ENCODE measurements around the gene MAN1A1. TPM values are rescaled to one million over a fixed set of nuclear protein-coding genes. Genes with fewer than 3 reads are reported as not detected.

MAN1A1 gene
- polyA plus RNA-seq, 2 of the 4 experiments (the other 2 are of a cell fraction), result 0.05 TPM; not detected in 1

GRCh38 chr6:119197271-119197670 is 152.3 kb downstream of the MAN1A1 start:
- FAIRE-seq (no peak), ATAC-seq (no peak), DNase-seq (ENCODE audit: low read depth in 1 of 2, low spot score in 1 of 2) (no peak)
- ChIA-PET POLR2A (no interaction called here), CTCF (interaction anchor here (0.6 kb wide), 1 partner anchor 15 kb away, joined by 4 read pairs; no protein-coding TSS in a partner anchor)
- Histone ChIP-seq H3K9me3 (no peaks in the 10 kb centered on the region), H3K4me1 (no peaks in the 10 kb centered on the region), H3K4me2 (no peak overlapping the region), H3K27ac (no peak overlapping the region), H3K4me3 (no peak overlapping the region)
- TF ChIP-seq RAD21 (conservative IDR thresholded peaks at IDR 0.05 in 1 of 2, IDR thresholded peaks at IDR 0.05 in 1 of 2), result no peak
- TF ChIP-seq REST (IDR thresholded peaks at IDR 0.05), result no peak
- no peak for TF ChIP-seq RCOR1 (IDR thresholded peaks at IDR 0.05; ENCODE audit: low read depth, low read length)
- no peak for TF ChIP-seq BCL3 (IDR thresholded peaks at IDR 0.05)
- no peak for TF ChIP-seq CBX2 (IDR thresholded peaks at IDR 0.05; ENCODE audit: borderline replicate concordance, low read depth)
- TF ChIP-seq EHMT2 (IDR thresholded peaks at IDR 0.05; ENCODE audit: low read depth), result no peak
- 72% methylated on average over 5 of the region's 5 CpGs for WGBS (ENCODE audit: missing lambda C conversion rate)

- Histone ChIP-seq H3K4me2 (no peak overlapping the region), H3K27ac (no peak overlapping the region), H3K9me3 (no peaks in the 10 kb centered on the region), H3K4me3 (no peak overlapping the region), H3K4me1 (no peaks in the 10 kb centered on the region)
- no peak for ATAC-seq
- DNase-seq (ENCODE audit: low read depth in 1 of 2, low spot score in 1 of 2), result no peak
- WGBS (ENCODE audit: missing lambda C conversion rate), result 51% methylated on average over 4 of the region's 4 CpGs
- ChIA-PET CTCF (no interaction called here), POLR2A (no interaction called here)
- TF ChIP-seq BCL3 (IDR thresholded peaks at IDR 0.05) (no peak), REST (IDR thresholded peaks at IDR 0.05) (no peak), RARB (CRISPR knock-in tag; IDR thresholded peaks at IDR 0.05) (no peak), POLR2AphosphoS2 (conservative IDR thresholded peaks at IDR 0.05; ENCODE audit: low read length) (no peak), CBX8 (IDR thresholded peaks at IDR 0.05) (no peak), PHF8 (IDR thresholded peaks at IDR 0.05; ENCODE audit: borderline replicate concordance, low read depth) (no peak), ZC3H11A (IDR thresholded peaks at IDR 0.05) (no peak), HOXB13 (CRISPR knock-in tag; IDR thresholded peaks at IDR 0.05; ENCODE audit: low read depth) (no peak), SREBF2 (IDR thresholded peaks at IDR 0.05) (no peak), MAZ (IDR thresholded peaks at IDR 0.05; ENCODE audit: borderline replicate concordance, low read depth, low read length) (no peak), MYC (IDR thresholded peaks at IDR 0.05; ENCODE audit: borderline replicate concordance, low read length) (no peak), ZNF302 (CRISPR knock-in tag; IDR thresholded peaks at IDR 0.05) (no peak), RAD21 (conservative IDR thresholded peaks at IDR 0.05 in 1 of 2, IDR thresholded peaks at IDR 0.05 in 1 of 2) (no peak), CBX2 (IDR thresholded peaks at IDR 0.05; ENCODE audit: borderline replicate concordance, low read depth) (no peak), EHF (CRISPR knock-in tag; IDR thresholded peaks at IDR 0.05) (no peak), HDAC2 (IDR thresholded peaks at IDR 0.05) (no peak), MAX (IDR thresholded peaks at IDR 0.05) (no peak), PBX3 (IDR thresholded peaks at IDR 0.05) (no peak), NFE2L2 (conservative IDR thresholded peaks at IDR 0.05; ENCODE audit: low read length) (no peak), CHD2 (IDR thresholded peaks at IDR 0.05; ENCODE audit: low read length, partially characterized antibody) (no peak)
- no peak for FAIRE-seq
Measured at GRCh38 chr6:119196715-119197114, 152.8 kb downstream of the MAN1A1 start.
